GM18505 (cell line): ENCODE data around the gene CRACR2A.

Experiments
- ATAC-seq: cut with Tn5 transposase; IDR thresholded peaks from one replicate; pipeline ENCODE4 v1.9.1; 2021; ENCODE audit not compliant: unreplicated experiment
- POLR2A ChIP-seq: IDR thresholded peaks from 4 replicates; pipeline ENCODE4 v1.6.1; 2011; ENCODE audit warnings: borderline replicate concordance; ENCODE audit not compliant: insufficient read depth, insufficient read length; ENCODE audit errors: extremely low read depth

The CRACR2A gene

DNA sequence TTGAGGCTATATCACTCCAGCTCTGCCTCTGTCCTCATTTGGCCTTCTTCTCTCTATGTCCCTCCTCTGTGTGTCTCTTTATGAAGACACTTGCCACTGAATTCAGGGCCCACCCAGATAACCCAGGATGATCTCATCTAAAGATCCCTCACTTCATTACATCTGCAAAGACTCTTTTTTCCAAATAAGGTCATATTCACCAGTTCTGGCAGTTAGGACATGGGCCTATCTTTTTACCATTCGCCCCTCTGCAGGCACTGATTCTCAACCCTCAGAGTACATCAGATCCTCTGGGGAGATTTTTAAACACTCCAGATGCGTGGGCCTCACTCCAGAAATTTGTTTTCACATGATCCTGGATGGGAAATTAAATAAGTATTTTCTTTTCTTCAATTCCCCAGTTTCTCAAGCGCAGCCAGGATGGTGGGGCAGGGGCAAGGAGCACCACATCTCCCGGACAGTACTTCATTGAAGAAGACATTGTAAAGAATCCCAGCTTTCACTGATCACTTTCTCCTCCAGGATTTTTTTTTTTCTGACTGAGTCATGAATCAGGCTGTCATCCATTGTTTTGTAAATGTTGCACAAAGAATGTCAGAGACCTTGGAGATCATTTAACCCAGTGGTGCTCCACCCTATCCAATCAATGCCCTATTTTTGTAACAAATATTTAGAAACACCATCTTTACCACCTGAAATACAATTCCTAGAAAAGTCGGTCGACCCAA, 27.4 kb downstream of the CRACR2A start:
- ATAC-seq, result no peak
- TF ChIP-seq POLR2A, result no peak

- no peak for ATAC-seq
- TF ChIP-seq POLR2A, result no peak
These were observed 28.7 kb downstream of the CRACR2A start for GRCh38 chr12:3723916-3724805.

- no peak for ATAC-seq
- no peak for TF ChIP-seq POLR2A
These were observed 30.5 kb downstream of the CRACR2A start for GRCh38 chr12:3722368-3722767.

DNA sequence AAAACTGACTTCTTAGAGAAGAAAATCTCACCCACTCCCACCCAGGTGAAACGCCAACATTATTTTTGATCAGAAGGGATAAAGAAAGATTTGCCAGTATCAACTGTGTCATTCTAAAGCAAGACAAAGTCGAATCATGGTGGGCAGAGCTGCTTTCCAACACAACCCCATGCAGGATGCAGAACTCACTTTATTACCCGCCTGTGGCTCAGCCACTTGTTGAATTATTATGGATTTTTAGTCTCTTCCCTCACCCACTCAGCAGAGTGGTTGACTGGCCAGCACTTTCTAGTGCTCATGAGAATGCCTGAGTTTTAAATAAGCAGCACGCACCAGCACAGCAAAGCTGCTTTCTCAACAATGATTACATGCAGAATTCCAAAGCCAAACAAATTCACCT, 32.1 kb downstream of the CRACR2A start:
- no peak for ATAC-seq
- TF ChIP-seq POLR2A, result no peak

- ATAC-seq, result no peak
- no peak for TF ChIP-seq POLR2A
These were observed 34.8 kb downstream of the CRACR2A start for GRCh38 chr12:3718100-3718499.

- no peak for TF ChIP-seq POLR2A
- no peak for ATAC-seq
These were observed 35.5 kb downstream of the CRACR2A start for GRCh38 chr12:3717283-3717898.

DNA sequence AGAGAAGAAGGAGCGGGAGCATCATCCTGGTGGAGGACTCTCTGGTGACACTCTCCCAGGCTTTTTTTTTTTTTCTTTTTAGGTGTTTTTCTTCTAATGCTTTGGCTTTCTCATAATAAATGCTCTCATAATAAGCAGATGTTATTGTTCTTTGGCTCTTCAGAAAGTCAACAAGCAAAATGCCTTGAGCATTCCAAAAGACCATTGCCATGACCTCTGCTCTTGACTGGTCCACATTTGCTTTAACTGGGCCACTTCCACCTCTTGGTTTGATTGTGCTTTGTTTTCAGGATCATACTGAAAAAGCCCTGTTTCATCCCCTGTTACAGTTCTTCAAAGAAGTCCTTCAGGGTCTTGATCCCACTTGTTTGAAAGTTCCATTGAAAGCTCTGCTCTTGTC, 36.9 kb downstream of the CRACR2A start:
- no peak for TF ChIP-seq POLR2A
- ATAC-seq, result no peak

GRCh38 chr12:3713947-3714346, 39.0 kb downstream of the CRACR2A start:
- TF ChIP-seq POLR2A, result no peak
- ATAC-seq, result no peak

DNA sequence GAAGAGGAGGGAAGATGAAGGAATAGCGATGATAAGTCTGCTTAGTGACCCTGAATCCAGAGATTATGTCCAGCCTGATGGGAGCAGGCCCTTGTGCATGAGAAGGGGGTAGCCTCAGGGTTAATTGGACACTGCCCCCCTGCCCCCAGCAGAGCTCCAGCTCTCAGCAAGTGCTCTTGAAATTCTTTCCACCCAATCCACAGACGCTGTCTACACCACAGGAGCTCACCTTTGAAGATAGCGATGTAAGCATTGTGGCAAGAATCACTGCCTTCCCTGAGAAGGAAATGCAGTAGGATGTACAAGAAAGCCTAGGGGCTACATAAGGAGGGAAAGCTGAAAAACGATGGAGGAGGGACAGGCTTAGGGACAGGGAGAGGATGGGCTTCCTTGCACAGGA, 39.4 kb downstream of the CRACR2A start:
- TF ChIP-seq POLR2A, result no peak
- ATAC-seq, result no peak

DNA sequence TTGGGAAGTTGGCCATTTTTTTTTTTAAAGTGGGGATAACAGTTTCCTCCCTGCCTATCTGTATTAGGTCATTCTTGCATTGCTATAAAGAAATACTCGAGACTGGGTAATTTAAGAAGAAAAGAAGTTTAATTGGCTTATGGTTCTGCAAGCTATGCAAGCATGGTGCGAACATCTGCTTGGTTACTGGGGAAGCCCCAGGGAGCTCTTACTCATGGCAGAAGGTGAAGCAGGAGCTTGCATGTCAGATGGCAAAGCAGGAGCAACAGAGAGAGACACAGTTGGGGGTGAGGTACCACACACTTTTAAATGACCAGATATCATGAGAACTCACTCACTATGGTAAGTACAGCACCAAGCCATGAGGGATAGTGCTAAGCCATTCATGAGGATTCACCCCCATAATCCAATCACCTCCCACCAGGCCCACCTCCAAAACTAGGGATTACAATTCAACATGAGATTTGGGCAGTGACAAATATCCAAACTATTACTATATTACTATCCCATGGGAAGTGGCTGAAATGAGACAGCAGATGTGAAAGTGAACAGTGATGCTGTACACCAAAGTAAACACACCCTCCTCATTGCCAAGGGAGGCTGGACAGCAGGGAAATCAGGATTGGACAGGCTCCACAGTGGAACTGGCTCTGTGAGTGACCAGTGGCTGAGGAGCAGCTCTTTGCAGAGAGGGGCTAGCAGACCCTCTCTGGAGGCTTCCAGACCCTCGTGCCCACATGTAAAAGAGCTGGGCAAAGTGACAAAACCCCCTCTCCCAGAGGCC, 40.5 kb downstream of the CRACR2A start:
- no peak for TF ChIP-seq POLR2A
- no peak for ATAC-seq

GRCh38 chr12:3705354-3705675, 47.6 kb downstream of the CRACR2A start:
- ATAC-seq, result no peak
- TF ChIP-seq POLR2A, result no peak

GRCh38 chr12:3704512-3705353, 48.2 kb downstream of the CRACR2A start:
- TF ChIP-seq POLR2A, result no peak

More at GRCh38 chr12:3704512-3705353, 48.2 kb downstream of the CRACR2A start:
- no peak for ATAC-seq
